Trophoblast cell (in vitro differentiated cells and primary cell): ENCODE data around the gene PARD3B.

Experiments used
- DNase-seq, 2 donors: peaks; one replicate each; pipeline ENCODE4 v3.0.0-alpha.2; 2016
- H2AFZ ChIP-seq: 2 replicates; pipeline ENCODE4 v1.6.1; 2013; ENCODE audit warnings: low read length, moderate library complexity, mild to moderate bottlenecking; ENCODE audit not compliant: insufficient read depth, poor library complexity
- H2AK5ac ChIP-seq: 2 replicates; pipeline ENCODE4 v1.6.1; 2013; ENCODE audit warnings: mild to moderate bottlenecking, low read length
- H2BK120ac ChIP-seq: 2 replicates; pipeline ENCODE4 v1.6.1; 2013; ENCODE audit warnings: low read length, mild to moderate bottlenecking, moderate library complexity; ENCODE audit not compliant: insufficient read depth, poor library complexity
- H2BK12ac ChIP-seq: 2 replicates; pipeline ENCODE4 v1.6.1; 2013; ENCODE audit warnings: mild to moderate bottlenecking, low read length, moderate library complexity
- H2BK5ac ChIP-seq: 2 replicates; pipeline ENCODE4 v1.6.1; 2013; ENCODE audit warnings: low read length, low read depth, moderate library complexity, mild to moderate bottlenecking; ENCODE audit not compliant: poor library complexity
- H3K14ac ChIP-seq: 2 replicates; pipeline ENCODE4 v1.6.1; 2013; ENCODE audit warnings: mild to moderate bottlenecking, low read length
- H3K18ac ChIP-seq: 2 replicates; pipeline ENCODE4 v1.6.1; 2013; ENCODE audit warnings: mild to moderate bottlenecking, low read length
- H3K23ac ChIP-seq: 2 replicates; pipeline ENCODE4 v1.6.1; 2013; ENCODE audit warnings: low read length
- H3K27ac ChIP-seq: 2 replicates; pipeline ENCODE4 v1.5.1; 2013; ENCODE audit warnings: low read depth, mild to moderate bottlenecking, inconsistent platforms, low read length, moderate library complexity
- H3K27me3 ChIP-seq: 2 replicates; pipeline ENCODE4 v1.6.1; 2013; ENCODE audit warnings: inconsistent platforms, mild to moderate bottlenecking, low read length, moderate library complexity; ENCODE audit not compliant: insufficient read depth
- H3K36me3 ChIP-seq, 2 experiments: 1 replicate in 1 of 2; 2 replicates in 1 of 2; pipeline ENCODE4 v1.6.1; 2013; ENCODE audit warnings: low read length in 2 of 2, mild to moderate bottlenecking in 2 of 2, moderate library complexity in 1 of 2; ENCODE audit not compliant: insufficient read depth in 2 of 2, control insufficient read depth in 1 of 2
- H3K4ac ChIP-seq: 2 replicates; pipeline ENCODE4 v1.6.1; 2013; ENCODE audit warnings: low read depth, mild to moderate bottlenecking, low read length, moderate library complexity
- H3K4me1 ChIP-seq, 2 experiments: 1 replicate in 1 of 2; 2 replicates in 1 of 2; pipeline ENCODE4 v1.6.1; 2013; ENCODE audit warnings: low read length in 2 of 2, mild to moderate bottlenecking in 2 of 2, moderate library complexity in 1 of 2; ENCODE audit not compliant: insufficient read depth in 2 of 2, control insufficient read depth in 1 of 2
- H3K4me2 ChIP-seq: 2 replicates; pipeline ENCODE4 v1.6.1; 2013; ENCODE audit warnings: inconsistent platforms, mild to moderate bottlenecking, low read length, moderate library complexity
- H3K4me3 ChIP-seq: 2 replicates; pipeline ENCODE4 v1.5.1; 2013; ENCODE audit warnings: mild to moderate bottlenecking, low read depth, low read length, inconsistent platforms
- H3K79me1 ChIP-seq: one replicate; pipeline ENCODE4 v1.6.1; 2013; ENCODE audit warnings: low read length
- H3K79me2 ChIP-seq: 2 replicates; pipeline ENCODE4 v1.6.1; 2013; ENCODE audit warnings: low read length, mild to moderate bottlenecking; ENCODE audit not compliant: control insufficient read depth, insufficient read depth, poor library complexity
- H3K9ac ChIP-seq: 2 replicates; pipeline ENCODE4 v1.6.1; 2013; ENCODE audit warnings: mild to moderate bottlenecking, low read length
- H3K9me3 ChIP-seq: 2 replicates; pipeline ENCODE4 v1.6.1; 2013; ENCODE audit warnings: low read depth, mild to moderate bottlenecking, control low read depth, inconsistent platforms, low read length; ENCODE audit not compliant: insufficient read depth
- H4K12ac ChIP-seq: 2 replicates; pipeline ENCODE4 v1.6.1; 2013; ENCODE audit warnings: low read depth, mild to moderate bottlenecking, low read length, moderate library complexity
- H4K8ac ChIP-seq: 2 replicates; pipeline ENCODE4 v1.6.1; 2013; ENCODE audit warnings: low read depth, mild to moderate bottlenecking, low read length, moderate library complexity
- H4K91ac ChIP-seq: one replicate; pipeline ENCODE4 v1.6.1; 2013; ENCODE audit warnings: low read depth, mild to moderate bottlenecking, low read length, moderate library complexity
- WGBS: extraction: QIAGEN DNeasy Blood & Tissue Kit; methylation state at CpG from one replicate; pipeline ENCODE4 v1.1.7; 2013; ENCODE audit warnings: missing lambda C conversion rate; ENCODE audit not compliant: insufficient read length, insufficient coverage; ENCODE audit errors: extremely low coverage; 5-methylcytosine and 5-hydroxymethylcytosine counted together

The PARD3B gene

GRCh38 chr2:204898928-204899640, 353.8 kb downstream of the PARD3B start:
- Histone ChIP-seq H3K36me3 (no peaks in the 10 kb centered on the region), H2AFZ (no peak overlapping the region), H4K91ac (no peak overlapping the region), H2BK12ac (no peak overlapping the region), H2AK5ac (no peak overlapping the region), H3K79me2 (no peaks in the 10 kb centered on the region), H3K4me2 (no peak overlapping the region), H3K18ac (no peak overlapping the region), H3K4me1 (peaks cover 3 to 7% of the 10 kb centered on the region in 2 experiments), H4K8ac (no peak overlapping the region), H3K14ac (no peak overlapping the region), H3K27ac (no peak overlapping the region), H3K9me3 (no peaks in the 10 kb centered on the region), H3K23ac (no peak overlapping the region), H3K4me3 (no peak overlapping the region), H4K12ac (no peak overlapping the region), H2BK120ac (no peak overlapping the region), H3K79me1 (peaks cover 8% of the 10 kb centered on the region), H3K27me3 (no peaks in the 10 kb centered on the region), H3K9ac (no peak overlapping the region), H3K4ac (no peak overlapping the region), H2BK5ac (no peak overlapping the region)
- DNase-seq, result no peak
- no CpG with 5 or more reads among the region's 4 CpGs for WGBS

GRCh38 chr2:204899983-204900382, 354.7 kb downstream of the PARD3B start:
- no peak overlapping the region for H2BK5ac ChIP-seq
- peaks cover 3 to 7% of the 10 kb centered on the region in 2 experiments for H3K4me1 ChIP-seq
- no peaks in the 10 kb centered on the region for H3K36me3 ChIP-seq
- H2AK5ac ChIP-seq, result no peak overlapping the region
- H3K18ac ChIP-seq, result no peak overlapping the region
- no peak overlapping the region for H4K12ac ChIP-seq
- no peak overlapping the region for H3K23ac ChIP-seq
- no peak overlapping the region for H2AFZ ChIP-seq
- no peak overlapping the region for H3K4me3 ChIP-seq
- no peak overlapping the region for H3K9ac ChIP-seq
- H3K79me2 ChIP-seq, result no peaks in the 10 kb centered on the region
- H3K27ac ChIP-seq, result no peak overlapping the region
- H3K4me2 ChIP-seq, result no peak overlapping the region
- no CpG with 5 or more reads among the region's 2 CpGs for WGBS
- no peaks in the 10 kb centered on the region for H3K9me3 ChIP-seq
- H2BK12ac ChIP-seq, result no peak overlapping the region
- no peak for DNase-seq
- H3K79me1 ChIP-seq, result peaks cover 8% of the 10 kb centered on the region
- no peaks in the 10 kb centered on the region for H3K27me3 ChIP-seq
- H3K4ac ChIP-seq, result no peak overlapping the region
- H3K14ac ChIP-seq, result no peak overlapping the region
- H4K91ac ChIP-seq, result no peak overlapping the region
- H2BK120ac ChIP-seq, result no peak overlapping the region
- no peak overlapping the region for H4K8ac ChIP-seq

GRCh38 chr2:204900487-204900886, 355.2 kb downstream of the PARD3B start:
- no CpG with 5 or more reads among the region's 2 CpGs for WGBS
- peak in 1 of 2 donors; percentile 2 for DNase-seq
- Histone ChIP-seq H4K91ac (no peak overlapping the region), H3K36me3 (no peaks in the 10 kb centered on the region), H2BK12ac (no peak overlapping the region), H3K23ac (no peak overlapping the region), H2AFZ (no peak overlapping the region), H4K8ac (no peak overlapping the region), H2BK120ac (no peak overlapping the region), H3K79me1 (peaks cover 8% of the 10 kb centered on the region), H2AK5ac (no peak overlapping the region), H4K12ac (no peak overlapping the region), H2BK5ac (no peak overlapping the region), H3K4me3 (no peak overlapping the region), H3K4me1 (peaks cover 3 to 8% of the 10 kb centered on the region in 2 experiments), H3K9me3 (no peaks in the 10 kb centered on the region), H3K18ac (no peak overlapping the region), H3K4ac (no peak overlapping the region), H3K14ac (no peak overlapping the region), H3K27ac (peak overlapping the region; percentile 61), H3K79me2 (no peaks in the 10 kb centered on the region), H3K9ac (no peak overlapping the region), H3K4me2 (no peak overlapping the region), H3K27me3 (no peaks in the 10 kb centered on the region)

GRCh38 chr2:204900910-204901309, 355.6 kb downstream of the PARD3B start:
- H2AFZ ChIP-seq, result no peak overlapping the region
- H3K27ac ChIP-seq, result peak overlapping the region; percentile 61
- WGBS, result no CpG with 5 or more reads among the region's 1 CpG
- peak overlapping the region; percentile 37 for H2BK12ac ChIP-seq
- peak overlapping the region; percentile 73 for H2BK5ac ChIP-seq
- H2AK5ac ChIP-seq, result no peak overlapping the region
- no peaks in the 10 kb centered on the region for H3K36me3 ChIP-seq
- DNase-seq, result no peak
- no peaks in the 10 kb centered on the region for H3K79me2 ChIP-seq
- peak overlapping the region; percentile 82 for H4K91ac ChIP-seq
- peak overlapping the region; percentile 47 for H3K4ac ChIP-seq
- peaks cover 8% of the 10 kb centered on the region for H3K79me1 ChIP-seq
- H3K18ac ChIP-seq, result peak overlapping the region; percentile 76
- H2BK120ac ChIP-seq, result peak overlapping the region; percentile 91
- peak overlapping the region; percentile 32 for H4K12ac ChIP-seq
- H3K27me3 ChIP-seq, result no peaks in the 10 kb centered on the region
- no peak overlapping the region for H3K4me2 ChIP-seq
- H3K9ac ChIP-seq, result no peak overlapping the region
- H3K4me3 ChIP-seq, result no peak overlapping the region
- H4K8ac ChIP-seq, result peak overlapping the region; percentile 74
- no peaks in the 10 kb centered on the region for H3K9me3 ChIP-seq
- no peak overlapping the region for H3K23ac ChIP-seq
- H3K14ac ChIP-seq, result peak overlapping the region; percentile 59
- H3K4me1 ChIP-seq, result peaks cover 3 to 8% of the 10 kb centered on the region in 2 experiments
